GM18502 (cell line): ENCODE results near the gene LITAF.
"Not testable (repeated sequence)": the region's sequence is repeated elsewhere in the genome, so short reads cannot be mapped to it uniquely, and the experiment has no call there.

Experiments
- ATAC-seq: cut with Tn5 transposase; IDR thresholded peaks from one replicate; pipeline ENCODE4 v1.9.1; 2021; ENCODE audit warnings: mild to moderate bottlenecking; ENCODE audit not compliant: unreplicated experiment, poor library complexity

Gene LITAF

DNA sequence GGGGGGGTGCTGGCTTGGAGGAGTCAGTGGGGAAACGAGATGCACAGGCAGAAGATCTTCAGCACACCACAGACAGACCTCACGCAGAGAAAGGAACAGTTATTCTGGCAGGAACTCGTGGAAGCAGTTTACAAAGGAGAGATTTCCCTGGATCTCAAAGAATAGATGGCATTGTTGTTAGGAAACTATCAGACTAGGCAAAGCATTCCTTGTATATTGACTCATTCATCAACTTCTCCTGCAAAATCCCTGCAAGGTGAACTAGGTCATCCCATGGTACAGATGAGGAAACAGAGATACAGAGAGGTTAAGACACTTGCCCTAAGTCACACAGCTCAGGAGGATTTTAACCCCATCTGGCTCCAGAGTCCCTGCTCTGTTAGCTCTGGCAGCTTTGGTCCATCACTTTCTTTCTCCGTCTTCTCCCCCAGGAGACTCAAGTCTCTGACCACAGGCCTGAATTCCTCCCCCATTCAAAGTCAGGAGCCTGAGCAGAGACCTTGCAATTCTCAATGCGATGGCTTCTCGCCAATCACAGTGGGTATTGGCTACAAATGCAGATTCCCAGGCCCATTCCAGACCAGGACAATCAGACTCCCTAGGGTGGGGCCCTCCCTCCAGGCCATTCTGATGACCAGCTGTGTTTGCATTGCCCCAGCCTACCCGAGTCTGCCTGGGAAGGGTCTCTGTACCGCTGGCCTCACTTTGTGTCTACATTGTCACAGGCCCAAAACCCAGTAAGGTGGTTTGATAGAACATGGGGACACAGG lies 56.4 kb downstream of the LITAF start:
- no peak for ATAC-seq

DNA sequence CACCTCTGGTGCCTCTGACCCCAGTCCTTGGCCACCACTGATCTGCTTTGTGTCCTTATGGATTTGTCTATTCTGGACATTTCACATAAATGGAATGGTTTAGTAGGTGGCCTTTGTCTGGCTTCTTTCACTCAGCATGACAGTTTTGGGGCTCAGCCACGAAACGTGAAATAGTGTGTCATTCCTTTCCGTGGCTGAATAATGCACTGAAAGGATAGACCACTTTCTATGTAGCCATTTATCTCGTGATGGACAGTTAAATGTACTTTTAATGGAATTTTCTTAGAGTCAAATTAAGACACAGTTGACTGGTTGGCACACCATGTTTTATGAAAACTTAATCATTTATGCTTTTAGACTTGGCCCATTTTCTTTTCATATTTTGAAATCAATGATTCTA lies 57.4 kb downstream of the LITAF start:
- ATAC-seq = no peak

DNA sequence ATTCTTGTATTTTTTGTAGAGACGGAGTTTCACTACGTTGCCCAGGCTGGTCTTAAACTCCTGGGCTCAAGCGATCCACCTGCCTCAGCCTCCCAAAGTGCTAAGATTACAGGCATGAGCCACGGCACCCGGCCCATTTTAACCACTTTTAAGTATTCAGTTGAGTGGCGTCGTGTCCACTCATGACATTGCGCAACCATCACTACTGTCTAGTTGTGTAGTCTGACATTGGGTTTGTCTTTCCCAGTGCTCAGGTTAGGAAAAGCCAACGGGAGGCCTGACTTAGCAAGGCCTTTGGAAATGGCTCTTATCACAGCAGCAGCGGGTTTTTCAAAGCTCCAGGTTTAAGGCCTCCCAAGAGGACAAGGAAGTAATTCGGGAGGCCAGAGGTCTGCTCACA lies 58.7 kb downstream of the LITAF start:
- ATAC-seq = no peak

DNA sequence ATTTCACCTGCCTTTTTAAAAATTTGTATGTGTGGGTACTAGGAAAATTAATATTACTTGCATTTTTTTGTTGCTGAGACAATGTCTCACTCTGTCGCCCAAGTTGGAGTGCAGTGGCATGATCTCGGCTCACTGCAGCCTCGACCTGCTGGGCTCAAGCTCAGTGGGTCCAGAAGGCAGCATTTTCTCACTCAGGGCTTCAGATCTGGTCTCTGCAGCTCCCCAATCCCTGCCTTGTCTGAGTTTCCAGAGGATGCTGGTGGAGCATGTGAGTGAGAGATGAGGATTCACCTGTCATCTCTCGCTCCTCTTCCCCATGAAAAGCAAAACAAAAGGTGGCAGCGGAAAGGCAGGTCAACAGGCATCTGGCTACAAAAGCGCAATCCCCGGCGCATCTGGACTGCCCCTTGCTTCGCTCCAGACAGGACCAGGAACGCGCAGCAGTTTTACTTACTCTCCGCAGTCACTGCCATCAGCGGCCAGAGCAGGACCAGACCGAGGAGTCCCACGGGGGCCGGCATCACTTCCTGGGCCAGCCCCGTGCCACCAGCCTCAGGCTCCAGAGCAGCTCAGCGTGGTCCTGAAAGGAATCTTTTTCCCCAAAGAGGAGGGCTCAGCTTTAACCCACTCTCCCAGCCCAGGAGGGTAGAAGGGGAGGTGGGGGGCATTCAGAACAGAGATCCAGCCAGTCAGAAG lies 59.9 kb downstream of the LITAF start:
- ATAC-seq = no peak

DNA sequence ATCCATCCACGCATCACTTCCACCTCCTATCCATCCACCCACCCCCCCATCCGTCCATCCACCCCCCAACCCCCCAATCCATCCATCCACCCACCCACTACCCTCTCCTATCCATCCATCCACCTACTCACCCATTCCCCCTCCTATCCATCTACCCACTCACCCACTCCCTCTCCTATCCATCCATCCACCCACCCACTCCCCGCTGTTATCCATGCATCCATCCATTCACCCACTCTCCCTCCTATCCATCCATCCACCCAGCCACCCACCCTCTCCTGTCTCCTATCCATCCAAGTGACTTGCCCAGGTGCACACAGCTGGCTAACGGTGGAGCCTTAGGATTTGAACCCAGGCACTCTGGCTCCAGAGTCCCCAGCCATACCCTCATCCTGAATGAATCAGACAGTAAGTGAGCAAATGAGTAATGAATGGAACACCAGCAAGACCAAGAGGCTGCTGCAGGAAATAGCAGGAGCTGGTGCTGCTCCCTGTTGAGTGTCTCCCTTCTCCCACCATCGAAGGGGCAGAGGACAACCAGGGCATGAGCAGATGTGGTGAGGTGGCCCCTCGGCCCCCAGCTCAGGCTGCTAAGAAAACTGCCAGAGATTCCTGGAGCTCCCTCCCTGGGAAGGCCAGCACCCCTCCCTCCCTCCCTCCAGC lies 62.5 kb downstream of the LITAF start:
- ATAC-seq = no peak

DNA sequence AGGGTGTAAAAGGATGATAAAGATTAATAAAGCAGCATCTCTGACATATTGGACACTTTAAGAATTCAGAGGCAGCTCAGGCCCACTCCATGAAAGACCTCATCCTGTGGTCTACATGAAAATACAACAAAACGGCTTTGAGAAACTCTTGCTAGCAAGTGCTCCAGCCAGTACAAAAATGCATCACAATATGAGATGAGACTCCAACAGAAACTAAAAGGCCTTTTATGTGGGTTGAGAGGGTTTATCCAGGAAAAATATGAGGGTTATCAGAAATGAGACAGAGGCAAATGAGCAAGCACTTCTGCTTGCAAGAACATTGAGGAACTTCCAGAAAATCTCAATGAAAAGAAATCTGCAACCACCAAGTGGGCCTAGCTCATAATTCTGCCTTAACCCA lies 65.7 kb downstream of the LITAF start:
- ATAC-seq = no peak

DNA sequence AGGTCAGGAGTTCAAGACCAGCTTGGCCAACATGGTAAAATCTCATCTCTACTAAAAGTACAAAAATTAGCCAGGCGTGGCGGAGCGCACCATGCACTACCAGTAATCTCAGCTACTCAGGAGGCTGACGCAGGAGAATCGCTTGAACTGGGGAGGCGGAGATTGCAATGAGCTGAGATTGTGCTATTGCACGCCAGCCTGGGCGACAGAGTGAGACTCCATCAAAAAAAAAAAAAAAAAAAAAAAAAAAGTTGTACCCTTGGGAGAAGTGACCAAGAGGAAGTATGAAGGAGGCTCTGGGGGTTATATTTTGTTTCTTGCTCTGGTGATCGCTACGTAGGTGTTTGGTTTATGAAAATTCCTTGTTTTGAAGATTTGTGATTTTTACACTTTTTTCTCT lies 66.3 kb downstream of the LITAF start:
- no peak for ATAC-seq

DNA sequence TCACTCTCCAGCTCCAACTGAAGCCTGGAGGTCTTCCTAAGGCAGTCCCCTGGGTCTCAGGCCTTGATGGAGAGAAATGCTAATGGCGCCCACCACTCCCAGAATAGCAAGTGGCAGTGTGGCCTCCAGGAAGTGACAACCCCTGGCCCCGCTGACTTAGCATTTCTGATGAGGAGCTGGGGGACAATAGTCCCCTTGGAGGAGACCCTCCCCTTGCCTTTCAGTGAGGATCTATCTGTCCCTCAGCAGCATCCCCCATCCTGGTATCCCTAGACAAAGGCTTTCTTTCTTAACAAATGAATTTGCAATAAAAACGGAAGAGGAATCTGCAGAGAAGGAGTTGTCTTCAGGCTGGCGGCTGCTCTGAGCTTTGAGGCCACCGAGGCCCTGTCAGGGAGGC lies 68.8 kb downstream of the LITAF start:
- no peak for ATAC-seq

DNA sequence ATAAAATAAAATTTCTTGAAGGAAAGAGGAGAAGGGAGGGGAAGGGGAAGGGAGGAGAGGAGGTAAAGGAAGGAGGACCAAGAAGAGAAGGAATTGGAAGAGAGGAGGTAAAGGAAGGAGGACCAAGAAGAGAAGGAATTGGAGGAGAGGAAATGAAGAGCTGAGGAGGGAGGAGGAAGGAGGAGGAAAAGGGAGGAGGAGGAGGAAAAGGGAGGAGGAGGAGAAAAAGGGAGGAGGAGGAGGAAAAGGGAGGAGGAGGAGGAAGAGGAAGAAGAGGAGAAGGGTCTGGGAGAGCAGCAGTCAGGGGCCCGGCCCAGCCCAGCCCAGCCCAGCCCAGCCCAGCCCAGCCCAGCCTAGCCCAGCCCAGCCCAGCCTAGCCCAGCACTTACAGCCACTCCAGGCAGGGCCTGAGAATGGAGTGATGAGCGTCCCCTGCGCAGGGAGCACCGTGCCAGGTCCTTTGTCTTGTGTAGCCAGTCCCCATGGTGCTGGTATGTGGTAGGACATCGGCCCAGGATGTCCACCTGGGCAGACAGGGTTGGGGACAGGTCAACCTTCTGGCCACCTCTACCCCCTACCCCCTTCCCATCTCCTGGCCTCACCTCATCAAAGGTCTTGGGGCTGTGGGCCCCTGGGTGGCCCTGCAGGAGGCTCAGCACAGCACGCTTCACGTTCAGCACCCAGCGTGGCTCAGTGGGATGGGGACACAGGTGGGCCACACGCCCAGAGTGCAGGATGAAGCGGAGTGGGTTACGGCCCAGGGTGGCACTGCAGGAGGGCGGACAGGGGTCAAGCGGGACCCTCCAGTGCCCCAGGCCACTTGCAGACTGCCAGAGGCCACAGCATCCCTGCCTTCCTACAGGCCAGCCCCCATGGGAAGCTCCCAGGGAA lies 70.9 kb downstream of the LITAF start:
- no peak for ATAC-seq

DNA sequence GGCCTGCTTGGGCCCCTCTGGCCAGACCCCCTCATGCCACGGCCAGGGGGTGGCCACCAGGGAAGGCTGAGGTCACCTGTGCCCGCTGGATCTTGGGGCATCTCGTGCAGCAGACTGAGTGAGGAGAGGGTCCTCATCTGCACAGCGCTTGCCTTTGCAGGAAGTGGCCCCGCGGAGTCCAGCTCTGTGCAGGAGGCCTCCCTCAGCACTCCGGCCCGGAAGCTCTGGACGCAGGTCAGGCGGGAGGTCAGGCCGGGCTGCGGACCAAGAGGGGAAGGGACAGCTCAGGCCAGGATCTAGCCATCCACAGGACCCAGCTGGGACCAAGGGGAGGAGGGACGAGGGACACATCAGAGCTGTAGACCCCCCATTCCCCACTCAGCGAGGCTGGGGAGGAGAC lies 72.4 kb downstream of the LITAF start:
- no peak for ATAC-seq

DNA sequence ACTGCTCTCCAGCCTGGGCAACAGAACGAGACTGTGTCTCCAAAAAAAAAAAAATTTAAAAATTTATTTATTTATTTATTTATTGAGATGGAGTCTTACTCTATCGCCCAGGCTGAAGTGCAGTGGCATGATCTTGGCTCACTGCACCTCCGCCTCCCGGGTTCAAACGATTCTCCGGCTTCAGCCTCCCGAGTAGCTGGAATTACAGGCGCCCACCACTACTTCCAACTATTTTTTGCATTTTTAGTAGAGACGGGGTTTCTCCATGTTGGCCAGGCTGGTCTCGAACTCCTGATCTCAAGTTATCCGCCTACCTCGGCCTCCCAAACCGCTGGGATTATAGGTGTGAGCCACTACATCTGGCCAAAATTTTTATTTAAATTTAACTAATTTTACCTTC lies 73.4 kb downstream of the LITAF start:
- not testable (repeated sequence) for ATAC-seq

DNA sequence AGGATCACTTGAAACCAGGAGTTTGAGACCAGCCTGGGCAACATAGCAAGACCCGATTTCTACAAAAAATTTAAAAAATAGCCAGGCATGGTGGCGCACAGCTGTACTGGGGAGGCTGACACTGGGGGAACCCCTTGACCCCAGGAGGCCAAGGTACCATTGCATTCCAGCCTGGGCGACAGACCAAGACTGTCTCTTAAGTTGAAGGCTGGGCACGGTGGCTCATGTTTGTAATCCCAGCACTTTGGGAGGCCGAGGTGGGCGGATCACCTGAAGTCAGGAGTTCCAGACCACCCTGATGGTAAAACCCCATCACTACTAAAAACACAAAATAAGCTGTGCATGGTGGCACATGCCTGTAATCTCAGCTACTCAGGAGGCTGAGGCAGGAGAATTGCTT lies 74.9 kb downstream of the LITAF start:
- no peak for ATAC-seq

DNA sequence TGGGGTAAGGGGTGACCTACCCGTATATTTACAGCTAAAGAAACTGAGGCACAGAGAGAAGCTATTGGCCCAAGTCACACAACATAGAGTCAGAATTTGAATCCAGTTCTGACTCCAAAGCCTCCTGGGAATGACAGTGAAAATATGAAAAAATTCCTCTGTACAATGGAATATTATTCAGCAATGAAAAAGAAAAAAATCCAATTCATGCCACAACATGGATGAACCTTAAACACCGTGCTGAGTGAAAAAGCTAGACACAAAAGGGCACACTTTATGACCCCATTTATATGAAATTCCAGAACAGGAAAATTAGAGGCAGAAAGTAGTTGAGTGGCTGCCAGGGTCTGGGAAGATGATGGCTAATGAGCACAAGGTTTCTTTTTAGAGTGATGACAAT lies 75.4 kb downstream of the LITAF start:
- no peak for ATAC-seq

DNA sequence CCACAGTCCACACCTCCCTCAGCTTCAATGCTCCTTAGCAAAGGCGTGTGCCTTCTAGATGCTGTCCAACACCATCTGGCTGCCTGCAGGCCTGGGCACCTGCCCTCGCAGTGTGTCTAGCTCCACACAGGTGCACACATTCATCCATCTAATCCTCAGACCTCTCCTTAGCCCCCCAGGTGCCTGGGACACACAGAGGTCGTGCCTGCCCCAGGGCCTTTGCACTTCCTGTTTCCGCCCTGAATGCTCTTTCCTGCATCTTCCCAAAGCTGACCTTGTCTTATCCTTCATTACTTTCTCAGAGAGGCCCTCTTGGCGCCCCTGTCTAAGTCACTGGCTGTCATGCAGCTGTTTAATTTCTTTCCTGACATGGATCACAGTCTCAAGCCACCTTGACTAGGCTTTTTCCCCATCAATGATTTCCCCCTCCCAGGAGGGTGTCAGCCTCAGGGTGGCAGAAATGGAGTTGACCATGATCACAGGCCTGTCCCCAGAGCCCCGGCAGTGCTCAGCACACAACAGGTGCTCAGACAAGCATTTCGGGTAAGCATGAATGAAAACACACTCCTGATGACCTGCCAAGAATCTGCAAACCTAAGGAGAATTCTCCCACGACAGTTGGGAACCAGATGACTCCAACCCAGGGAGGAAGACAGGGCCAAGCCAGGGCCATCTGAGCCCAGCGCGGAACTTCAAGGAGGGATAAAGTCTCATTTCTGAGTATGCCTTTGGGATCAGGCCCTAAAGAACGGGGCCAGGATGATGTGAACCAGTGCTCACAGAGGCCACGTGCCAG lies 76.3 kb downstream of the LITAF start:
- no peak for ATAC-seq

DNA sequence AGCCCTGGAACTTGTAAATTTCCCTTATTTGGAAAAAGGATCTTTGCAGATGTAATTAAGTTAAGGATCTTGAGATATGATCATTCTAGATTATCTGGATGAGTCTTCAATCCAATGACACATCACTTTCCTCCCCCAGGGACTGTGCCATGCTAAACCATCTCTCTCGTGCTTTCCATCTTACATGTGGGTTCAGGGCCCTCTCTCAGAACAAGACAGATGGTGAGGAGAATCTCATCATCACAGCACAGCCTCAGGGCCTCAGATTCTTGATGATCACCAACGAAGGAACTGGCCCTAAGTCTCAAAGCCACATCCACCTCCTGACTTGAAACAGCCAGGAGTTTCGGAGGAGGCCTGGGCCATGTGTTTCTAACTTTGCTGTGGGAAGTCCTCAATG lies 78.7 kb downstream of the LITAF start:
- ATAC-seq = no peak

DNA sequence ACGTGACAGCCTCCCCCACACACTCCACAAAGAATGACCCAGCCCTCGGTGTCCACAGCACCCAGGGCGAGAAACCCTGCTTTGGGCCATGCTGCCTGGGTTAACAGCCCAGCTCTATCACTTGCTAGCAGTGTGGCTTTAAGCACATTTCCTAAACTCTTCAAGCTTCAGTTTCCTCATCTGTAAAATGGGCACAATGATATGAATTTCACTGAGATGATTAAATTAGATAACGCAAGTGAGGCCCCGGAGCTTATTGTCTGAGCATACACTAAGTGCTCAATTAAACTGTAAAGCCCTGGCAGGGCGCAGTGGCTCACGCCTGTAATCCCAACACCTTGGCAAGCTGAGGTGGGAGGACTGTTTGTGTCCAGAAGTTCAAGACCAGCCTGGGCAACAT lies 79.4 kb downstream of the LITAF start:
- ATAC-seq = no peak

DNA sequence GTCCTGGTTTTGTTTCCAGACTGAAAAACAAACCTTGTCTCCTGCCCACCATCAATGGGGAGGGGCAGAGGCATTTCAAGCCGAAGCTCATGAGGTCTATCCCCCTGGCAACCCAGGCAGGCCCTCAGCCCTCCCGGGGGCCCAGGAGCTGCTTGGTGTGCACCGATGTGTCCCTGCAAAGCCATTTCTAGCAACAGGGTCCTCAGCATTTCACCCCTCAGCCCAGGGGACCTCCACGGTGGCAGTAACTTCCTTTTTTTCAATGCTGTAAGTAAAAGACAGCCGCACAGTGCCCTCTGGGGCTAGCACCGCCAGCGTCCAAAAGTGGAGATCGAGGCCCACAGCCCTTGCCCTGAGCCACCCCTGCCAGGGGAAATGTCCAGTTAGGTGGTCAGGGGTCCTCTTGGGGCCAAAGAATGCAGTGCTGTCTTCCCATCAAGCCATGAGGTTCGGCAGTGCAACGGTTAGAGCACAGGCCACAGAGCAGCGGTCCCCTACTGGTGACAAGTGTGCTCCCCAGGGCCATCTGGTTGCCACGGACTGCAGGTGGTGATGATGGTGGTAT lies 79.9 kb downstream of the LITAF start:
- no peak for ATAC-seq

DNA sequence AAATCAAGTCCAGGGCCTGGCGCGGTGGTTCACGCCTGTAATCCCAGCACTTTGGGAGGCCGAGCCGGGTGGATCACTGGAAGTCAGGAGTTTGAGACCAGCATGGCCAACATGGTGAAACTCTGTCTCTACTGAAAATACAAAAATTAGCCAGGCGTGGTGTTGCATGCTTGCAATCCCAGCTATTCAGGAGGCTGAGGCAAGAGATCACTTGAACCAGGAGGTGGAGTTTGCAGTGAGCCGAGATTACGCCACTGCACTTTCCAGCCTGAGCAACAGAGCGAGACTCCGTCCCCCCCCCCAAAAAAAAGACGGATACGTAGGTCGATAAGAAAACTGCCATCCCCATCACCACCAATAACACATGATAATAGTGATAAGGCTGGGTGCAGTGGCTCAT lies 82.5 kb downstream of the LITAF start:
- ATAC-seq = not testable (repeated sequence)

DNA sequence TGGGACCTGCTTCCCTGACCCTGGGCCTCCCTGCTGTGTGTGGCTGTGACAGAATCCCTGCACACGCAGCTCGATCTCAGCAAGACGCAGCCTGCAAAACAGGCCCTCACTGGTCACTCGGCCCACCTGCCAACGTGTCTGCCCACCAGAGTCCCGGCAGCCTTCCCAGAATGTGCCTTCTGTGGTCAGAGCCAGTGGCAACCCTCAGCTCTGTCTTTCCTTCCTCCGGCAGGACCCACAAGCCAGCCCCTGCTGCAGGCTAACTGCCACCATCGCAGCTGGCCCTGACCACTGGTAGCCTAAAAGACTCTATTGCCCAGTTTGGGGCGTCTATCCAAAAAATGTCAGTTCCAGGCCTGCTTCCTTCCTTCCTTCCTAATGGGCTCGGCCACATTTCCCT lies 83.2 kb downstream of the LITAF start:
- no peak for ATAC-seq

DNA sequence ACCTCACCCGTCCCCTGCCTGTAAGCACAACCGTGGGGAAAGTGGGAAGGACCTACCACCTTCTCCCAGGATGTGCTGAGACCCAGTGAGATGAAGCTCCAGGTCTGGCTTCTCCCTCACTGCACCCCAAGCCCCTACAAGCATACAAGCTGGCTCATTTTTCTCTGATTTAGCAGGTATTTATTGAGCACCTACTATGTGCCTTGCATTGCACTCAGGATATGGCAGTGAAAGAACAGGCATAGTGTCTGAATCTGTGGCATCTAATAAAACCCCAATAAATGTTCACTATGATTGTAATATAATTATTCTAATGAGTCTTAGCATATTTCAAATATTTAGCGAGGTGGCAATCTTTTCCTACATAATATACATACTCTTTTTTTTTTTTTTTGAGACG lies 84.5 kb downstream of the LITAF start:
- ATAC-seq = no peak
